ENCODE measurements around the gene KIF26A. TPM values are rescaled to one million over a fixed set of nuclear protein-coding genes. Genes with fewer than 3 reads are reported as not detected.

KIF26A gene
- total RNA-seq, 1 donor from 2014 or later = 6.8 TPM

DNA sequence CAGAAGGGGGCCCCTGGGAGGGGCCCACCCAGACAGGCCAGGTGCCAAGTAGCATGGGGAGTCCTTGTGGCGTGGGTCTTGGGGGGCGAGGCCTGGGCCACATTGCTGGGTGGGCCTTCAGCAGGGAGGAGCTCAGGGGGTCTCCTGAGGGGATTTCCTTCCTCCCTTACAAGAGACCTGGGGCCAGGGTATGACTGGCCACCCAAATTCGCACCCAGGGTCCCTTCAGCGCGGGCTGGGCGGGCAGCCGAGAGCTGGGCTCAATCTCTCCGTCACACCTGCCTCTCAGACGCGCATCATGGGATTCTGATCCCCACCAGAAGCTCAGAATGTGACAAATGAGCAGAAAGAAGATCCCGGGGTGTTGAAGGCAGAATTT is 72.4 kb downstream of the KIF26A start:
- DNase-seq (ENCODE audit: low spot score) = no peak

GRCh38 chr14:104211215-104211614 is 72.8 kb downstream of the KIF26A start:
- no peak for DNase-seq (ENCODE audit: low spot score)

More for the DNA sequence above, 72.4 kb downstream of the KIF26A start:
- intact Hi-C loops (cut with DNase I) = no loop called here

GRCh38 chr14:104211741-104212140 is 73.4 kb downstream of the KIF26A start:
- intact Hi-C loops (cut with DNase I) = no loop called here

More at GRCh38 chr14:104211215-104211614, 72.8 kb downstream of the KIF26A start:
- intact Hi-C loops (cut with DNase I) = no loop called here

GRCh38 chr14:104212206-104213095 is 74.1 kb downstream of the KIF26A start:
- intact Hi-C loops (cut with DNase I) = no loop called here
- DNase-seq (ENCODE audit: low spot score) = no peak

More at GRCh38 chr14:104211741-104212140, 73.4 kb downstream of the KIF26A start:
- DNase-seq (ENCODE audit: low spot score) = no peak

- intact Hi-C loops (cut with DNase I) = no loop called here
- DNase-seq (ENCODE audit: low spot score) = no peak
Observed at GRCh38 chr14:104213301-104214034, 75.1 kb downstream of the KIF26A start.

GRCh38 chr14:104214431-104215218 is 76.2 kb downstream of the KIF26A start:
- intact Hi-C loops (cut with DNase I) = no loop called here
- no peak for DNase-seq (ENCODE audit: low spot score)

GRCh38 chr14:104215706-104216334 is 77.4 kb downstream of the KIF26A start:
- intact Hi-C loops (cut with DNase I) = no loop called here
- DNase-seq (ENCODE audit: low spot score) = no peak

DNA sequence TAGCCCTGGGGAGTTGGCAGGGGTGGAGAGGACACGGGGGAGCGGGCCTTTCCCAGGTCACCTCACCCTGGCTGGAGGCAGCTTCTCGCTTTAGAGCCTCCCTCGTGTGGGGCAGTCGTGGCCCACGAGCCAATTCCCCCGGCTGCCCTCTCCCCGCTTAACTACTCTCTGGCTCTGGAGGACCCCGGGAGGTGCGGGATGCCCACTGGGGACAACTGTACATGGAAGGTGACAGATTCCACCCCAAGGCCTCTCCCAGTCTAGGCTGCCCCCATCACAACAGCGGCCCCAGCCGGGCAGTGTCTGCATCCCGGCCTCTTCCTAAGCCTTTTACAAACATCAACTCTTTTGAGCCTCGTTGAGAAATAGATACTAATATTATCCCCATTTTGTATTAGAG is 78.1 kb downstream of the KIF26A start:
- intact Hi-C loops (cut with DNase I) = no loop called here
- no peak for DNase-seq (ENCODE audit: low spot score)

DNA sequence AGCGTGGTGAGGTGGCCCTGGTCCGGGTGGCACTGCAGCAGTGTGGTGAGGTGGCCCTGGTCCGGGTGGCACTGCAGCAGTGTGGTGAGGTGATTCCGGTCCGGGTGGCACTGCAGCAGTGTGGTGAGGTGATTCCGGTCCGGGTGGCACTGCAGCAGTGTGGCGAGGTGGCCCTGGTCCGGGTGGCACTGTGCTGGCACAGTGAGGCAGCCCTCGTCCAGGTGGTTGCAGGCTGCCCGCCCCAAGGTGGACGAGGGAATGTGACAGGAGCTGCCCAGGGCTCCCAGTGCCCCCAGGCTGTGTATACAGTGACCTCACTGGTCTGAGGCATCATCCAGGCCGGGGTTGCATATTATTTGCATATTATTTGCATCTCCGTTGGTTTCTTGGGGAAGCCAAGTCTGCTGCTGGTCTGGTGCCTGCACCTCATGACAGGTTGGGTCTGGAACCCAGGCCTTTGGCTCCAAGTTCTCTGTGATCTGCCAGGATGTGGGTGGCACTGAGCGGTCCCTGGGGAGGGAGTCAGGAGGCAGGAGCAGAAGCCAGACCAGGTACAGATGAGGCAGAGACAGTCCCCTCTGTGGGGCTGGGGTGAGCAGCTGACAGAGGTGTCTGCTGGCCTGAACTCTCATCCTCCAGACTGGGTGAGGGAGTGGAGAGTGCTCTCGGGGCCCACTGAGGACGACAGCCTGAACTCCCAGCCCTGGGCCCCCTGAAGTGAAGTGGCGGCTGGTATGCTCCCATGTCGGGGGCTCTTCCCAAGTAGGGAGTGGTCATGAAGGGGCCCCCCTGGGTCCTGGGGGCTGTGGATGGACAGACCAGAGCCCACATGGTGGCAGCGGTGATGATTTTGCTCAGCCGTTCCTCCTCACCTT is 79.3 kb downstream of the KIF26A start:
- intact Hi-C loops (cut with DNase I) = no loop called here
- DNase-seq (ENCODE audit: low spot score) = no peak

DNA sequence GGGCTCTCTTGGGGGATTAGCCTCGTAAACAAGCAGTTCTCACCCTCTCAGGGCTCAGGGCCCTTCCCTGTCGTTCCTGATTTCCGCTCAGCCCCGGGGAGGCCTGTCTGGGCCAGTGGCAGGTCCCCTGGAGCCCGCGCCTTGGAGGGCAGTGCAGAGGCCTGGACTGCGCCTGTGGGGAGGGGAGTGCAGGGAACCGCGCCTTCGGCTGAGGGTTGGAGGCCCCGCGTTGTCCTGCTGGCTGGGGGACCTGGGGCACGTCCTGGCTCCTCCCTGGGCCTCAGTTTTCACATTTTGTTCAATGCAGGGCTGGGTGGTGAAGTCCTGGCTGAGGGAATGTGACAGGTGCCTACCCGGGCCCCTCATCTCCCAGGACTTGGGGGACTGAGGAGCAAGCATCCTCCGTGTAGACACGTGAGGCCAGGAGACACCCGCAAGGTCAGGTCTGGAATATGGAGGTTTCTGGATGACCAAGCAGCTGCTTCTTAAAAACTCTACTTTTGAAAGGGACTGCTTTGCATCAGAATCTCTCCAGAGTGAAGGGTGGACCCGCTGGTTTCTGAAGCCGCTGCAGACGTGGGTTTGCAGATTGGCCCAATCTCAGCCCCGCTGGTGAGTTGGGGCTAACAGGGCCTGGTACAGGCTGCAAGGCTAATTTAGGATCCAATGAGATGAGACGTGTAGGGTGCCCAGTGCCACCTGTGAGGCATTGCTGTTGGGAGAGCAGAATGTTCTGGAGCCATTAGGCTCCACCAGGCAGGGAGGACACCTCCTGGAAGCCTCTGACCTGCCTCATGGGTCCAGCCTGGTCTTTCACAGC is 80.2 kb downstream of the KIF26A start:
- no peak for DNase-seq (ENCODE audit: low spot score)

DNA sequence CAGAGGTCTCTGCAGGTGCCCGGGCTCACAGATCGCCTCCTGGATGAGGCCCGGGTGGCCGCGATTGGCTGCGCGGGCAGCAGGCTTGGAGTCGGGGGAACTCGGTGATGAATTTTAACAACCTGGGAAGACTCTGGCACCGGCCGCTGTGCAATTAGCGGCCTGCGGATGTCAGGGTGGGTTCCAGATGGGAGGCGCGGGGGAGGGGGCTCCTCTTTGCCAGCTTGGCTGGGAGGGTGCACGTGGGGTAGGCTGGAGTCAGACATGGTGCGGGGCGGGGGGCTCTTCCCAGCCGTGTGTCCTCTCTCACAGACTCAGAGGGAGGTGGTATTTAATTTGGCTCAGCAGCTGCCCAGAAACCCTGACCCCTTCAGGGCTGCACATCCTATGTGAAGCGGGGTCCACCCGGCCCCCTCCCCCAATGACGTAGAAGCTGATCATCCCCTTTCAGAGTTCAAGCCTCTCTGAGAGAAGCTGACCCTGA is 81.4 kb downstream of the KIF26A start:
- intact Hi-C loops (cut with DNase I) = loop anchor here (5.0 kb wide), 1 partner anchor 82 kb away; the partner anchor contains the start of gene KIF26A
- DNase-seq (ENCODE audit: low spot score) = no peak

More for the DNA sequence above, 80.2 kb downstream of the KIF26A start:
- intact Hi-C loops (cut with DNase I) = no loop called here

GRCh38 chr14:104220215-104221070 is 82.1 kb downstream of the KIF26A start:
- DNase-seq (ENCODE audit: low spot score) = no peak
- intact Hi-C loops (cut with DNase I) = loop anchor here (5.0 kb wide), 1 partner anchor 83 kb away; the partner anchor contains the start of gene KIF26A

DNA sequence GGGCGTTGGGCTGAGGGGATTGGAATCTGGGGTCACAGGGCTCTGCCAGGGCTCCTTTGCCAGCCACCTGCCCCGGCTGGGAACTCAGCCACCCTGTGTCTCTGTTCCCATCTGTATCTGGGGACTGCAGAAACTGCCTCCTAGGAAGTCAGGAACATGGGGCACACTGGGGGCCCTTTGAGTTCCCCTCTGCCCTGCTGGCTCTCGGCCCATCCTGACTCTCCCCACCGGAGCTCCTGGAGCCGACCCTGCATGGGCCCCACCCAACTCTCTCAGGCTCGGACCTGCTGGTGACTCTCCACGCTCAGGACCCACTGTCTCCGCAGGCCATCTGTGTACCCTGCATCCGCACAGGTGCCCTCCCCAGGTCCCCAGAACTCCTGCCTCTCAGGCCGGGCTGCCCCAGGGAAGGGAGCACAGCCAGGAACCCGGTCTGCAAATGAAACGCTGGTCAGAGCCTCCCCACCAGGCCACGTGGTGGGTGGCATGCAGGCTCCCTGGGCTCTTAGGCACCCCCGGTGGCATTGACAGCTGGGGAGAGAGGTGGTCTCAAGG is 82.8 kb downstream of the KIF26A start:
- intact Hi-C loops (cut with DNase I) = loop anchor here (5.0 kb wide), 1 partner anchor 84 kb away; the partner anchor contains the start of gene KIF26A
- no peak for DNase-seq (ENCODE audit: low spot score)

DNA sequence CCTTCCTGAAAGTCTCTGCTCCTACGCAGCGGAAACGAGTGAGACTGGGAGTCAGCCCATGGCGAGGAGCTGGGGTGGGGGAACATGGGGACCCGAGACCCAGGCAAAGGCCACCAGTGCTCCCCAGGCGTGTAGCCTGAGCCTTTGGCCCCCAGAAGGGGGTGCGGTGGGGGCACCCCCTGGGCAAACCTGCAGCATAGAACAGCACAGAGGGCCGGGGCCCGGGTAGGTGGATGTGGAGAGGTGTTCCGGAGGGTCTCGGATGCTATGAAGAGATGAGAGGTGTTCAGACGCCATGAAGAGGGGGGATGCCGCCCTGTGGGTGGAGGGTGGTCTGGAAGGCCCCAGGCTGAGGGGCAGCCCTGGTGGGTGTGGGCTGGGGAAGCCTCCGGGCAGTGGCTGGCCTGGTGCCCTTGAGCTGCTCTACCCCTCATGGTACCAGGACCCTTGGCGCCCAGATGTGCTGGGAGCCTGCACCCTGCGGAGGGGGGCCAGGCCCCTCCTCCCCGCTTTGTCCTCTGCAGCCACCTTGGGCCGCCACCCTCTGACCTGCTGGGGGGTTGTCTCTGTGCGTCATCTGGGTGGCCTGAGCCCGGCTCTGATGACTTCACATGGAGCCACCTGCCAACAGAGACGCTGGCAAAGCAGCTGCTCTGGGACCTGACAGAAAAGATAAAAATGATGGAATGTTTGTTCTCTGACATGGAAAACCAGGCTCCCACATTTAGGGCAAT is 83.4 kb downstream of the KIF26A start:
- intact Hi-C loops (cut with DNase I) = loop anchor here (5.0 kb wide), 1 partner anchor 85 kb away; the partner anchor contains the start of gene KIF26A
- DNase-seq (ENCODE audit: low spot score) = no peak

DNA sequence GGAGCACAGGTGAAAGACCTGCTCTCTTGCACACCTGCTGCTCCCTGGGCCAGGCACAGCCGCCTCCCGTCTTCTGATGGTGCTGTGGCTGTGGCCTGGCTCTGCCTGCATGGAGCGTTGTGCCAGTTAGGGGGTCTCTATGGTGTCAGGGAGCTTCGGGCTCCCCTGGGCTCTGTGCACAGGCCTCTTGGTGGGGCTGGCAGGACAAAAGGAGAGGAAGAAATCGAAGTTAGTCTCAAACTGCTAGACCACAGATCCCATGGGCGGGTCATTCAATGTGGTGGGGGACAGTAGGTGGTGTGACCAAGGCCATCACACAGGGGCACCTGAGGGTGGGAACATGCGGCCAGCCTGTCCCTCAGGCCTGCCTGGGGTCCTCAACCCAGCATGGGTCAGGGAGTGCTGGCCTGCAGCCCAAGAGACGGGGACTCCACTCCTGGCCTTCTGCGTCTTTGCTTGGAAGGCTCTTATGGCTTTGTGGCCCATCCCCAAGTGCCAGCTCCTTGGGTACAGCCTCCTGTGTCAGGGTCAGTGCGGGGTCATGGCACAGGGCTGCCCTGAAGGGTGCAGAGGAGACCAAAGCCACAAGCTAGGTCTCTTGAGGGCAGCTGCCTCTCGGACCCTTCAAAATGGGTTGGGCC is 84.1 kb downstream of the KIF26A start:
- no peak for DNase-seq (ENCODE audit: low spot score)
- intact Hi-C loops (cut with DNase I) = loop anchor here (5.0 kb wide), 1 partner anchor 85 kb away; the partner anchor contains the start of gene KIF26A

Data from cardiac septum (tissue), 1 donor.